ENCODE measurements around the gene LYRM1.
"Not testable (repeated sequence)": the region's sequence is repeated elsewhere in the genome, so short reads cannot be mapped to it uniquely, and the experiment has no call there.

The LYRM1 gene

DNA sequence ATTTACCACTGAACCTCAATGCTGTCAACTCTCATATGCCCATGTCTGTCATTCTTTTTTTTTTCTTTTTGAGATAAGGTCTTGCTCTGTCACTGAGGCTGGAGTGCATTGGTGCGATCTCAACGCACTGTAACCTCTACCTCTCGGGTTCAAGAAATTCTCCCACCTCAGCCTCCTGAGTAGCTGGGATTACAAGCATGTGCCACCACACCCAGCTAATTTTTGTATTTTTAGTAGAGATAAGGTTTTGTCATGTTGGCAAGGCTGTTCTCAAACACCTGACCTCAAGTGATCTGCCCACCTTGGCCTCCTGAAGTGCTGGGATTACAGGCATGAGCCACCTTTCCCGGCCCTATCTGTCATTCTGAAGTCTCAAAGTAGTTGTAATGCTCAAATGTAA is 72.6 kb downstream of the LYRM1 start:
- not testable (repeated sequence) for DNase-seq (ENCODE audit: low read depth in 2 of 3, low spot score in 1 of 3)
